HEK293T (cell line): Measurements from ENCODE around the gene CACNA1G.

Experiments used
- CTCF ChIA-PET: fragments of 350-600 bp; formaldehyde crosslinking; extraction: SDS; loops from one replicate; lab custom pipeline; 2021; ENCODE audit warnings: antibody characterized with exemption, inconsistent platforms; lab: Yijun Ruan, JAX
- POLR2A ChIA-PET: fragments of 350-600 bp; formaldehyde crosslinking; extraction: SDS; loops from one replicate; lab custom pipeline; 2020; ENCODE audit warnings: antibody characterized with exemption, inconsistent platforms; lab: Yijun Ruan, JAX
- DNase-seq: peaks from one replicate; pipeline ENCODE4 v3.0.0; 2012; ENCODE audit warnings: mixed read lengths; ENCODE audit errors: extremely low spot score
- ARNT ChIP-seq: fragments of 450-650 bp; IDR thresholded peaks from 2 replicates; pipeline ENCODE4 v1.6.1; 2017; ENCODE audit warnings: mild to moderate bottlenecking
- BHLHE40 ChIP-seq: fragments of 450-650 bp; IDR thresholded peaks from 2 replicates; pipeline ENCODE4 v1.6.1; 2016; ENCODE audit warnings: mild to moderate bottlenecking, moderate library complexity, borderline replicate concordance
- CTBP1 ChIP-seq: fragments of 450-650 bp; IDR thresholded peaks from 2 replicates; pipeline ENCODE4 v1.6.1; 2016; ENCODE audit warnings: borderline replicate concordance
- ELF4 ChIP-seq: fragments of 450-650 bp; IDR thresholded peaks from 2 replicates; pipeline ENCODE4 v1.6.1; 2017; ENCODE audit warnings: antibody characterized with exemption
- FOXA1 ChIP-seq: fragments of 450-650 bp; IDR thresholded peaks from 2 replicates; pipeline ENCODE4 v1.6.1; 2016; ENCODE audit warnings: mild to moderate bottlenecking
- FOXK2 ChIP-seq: fragments of 450-650 bp; IDR thresholded peaks from 2 replicates; pipeline ENCODE4 v1.6.1; 2016; ENCODE audit warnings: mild to moderate bottlenecking
- FOXM1 ChIP-seq: fragments of 450-650 bp; IDR thresholded peaks from 2 replicates; pipeline ENCODE4 v1.6.1; 2017; ENCODE audit warnings: mild to moderate bottlenecking, borderline replicate concordance
- HDGF ChIP-seq: fragments of 450-650 bp; IDR thresholded peaks from 2 replicates; pipeline ENCODE4 v1.6.1; 2017; ENCODE audit warnings: antibody characterized with exemption, borderline replicate concordance
- L3MBTL2 ChIP-seq: fragments of 450-650 bp; conservative IDR thresholded peaks from 2 replicates; pipeline ENCODE4 v1.6.1; 2016; ENCODE audit warnings: mild to moderate bottlenecking
- LEF1 ChIP-seq: fragments of 450-650 bp; IDR thresholded peaks from 2 replicates; pipeline ENCODE4 v1.6.1; 2017; ENCODE audit warnings: mild to moderate bottlenecking, borderline replicate concordance
- NFRKB ChIP-seq: fragments of 450-650 bp; IDR thresholded peaks from 2 replicates; pipeline ENCODE4 v1.6.1; 2016; ENCODE audit warnings: mild to moderate bottlenecking, moderate library complexity
- PKNOX1 ChIP-seq: fragments of 450-650 bp; IDR thresholded peaks from 2 replicates; pipeline ENCODE4 v1.6.1; 2016
- SP1 ChIP-seq: fragments of 450-650 bp; IDR thresholded peaks from 2 replicates; pipeline ENCODE4 v1.6.1; 2017
- SUZ12 ChIP-seq: fragments of 450-650 bp; IDR thresholded peaks from 2 replicates; pipeline ENCODE4 v1.6.1; 2016; ENCODE audit warnings: mild to moderate bottlenecking
- TARDBP ChIP-seq: fragments of 450-650 bp; IDR thresholded peaks from 2 replicates; pipeline ENCODE4 v1.6.1; 2016
- ZNF384 ChIP-seq: fragments of 450-650 bp; IDR thresholded peaks from 2 replicates; pipeline ENCODE4 v1.6.1; 2016

Gene CACNA1G

GRCh38 chr17:50560931-50561745, 623 bp downstream of the CACNA1G start:
- DNase-seq = no peak
- POLR2A ChIA-PET = interaction anchor here (1.4 to 1.8 kb wide), 6 partner anchors 10 to 202 kb away, joined by 3 to 6 read pairs (median 4); no protein-coding TSS in a partner anchor
- CTCF ChIA-PET = interaction anchor here (2.2 kb wide), 1 partner anchor 10 kb away, joined by 6 read pairs; no protein-coding TSS in a partner anchor
- TF ChIP-seq NFRKB (no peak), PKNOX1 (no peak), TARDBP (no peak), ZNF384 (no peak), HDGF (no peak), SP1 (no peak), SUZ12 (no peak), FOXA1 (no peak), FOXK2 (no peak), BHLHE40 (no peak), ELF4 (no peak), FOXM1 (no peak)

- DNase-seq = no peak
- CTCF ChIA-PET = interaction anchor here (0.9 kb wide), 1 partner anchor 9 kb away, joined by 5 read pairs; no protein-coding TSS in a partner anchor
- TF ChIP-seq ARNT (no peak), ZNF384 (no peak), SP1 (no peak), NFRKB (no peak), FOXK2 (no peak), PKNOX1 (no peak), FOXA1 (no peak), ELF4 (no peak), FOXM1 (no peak), HDGF (no peak), BHLHE40 (no peak), LEF1 (no peak), L3MBTL2 (no peak), SUZ12 (no peak), TARDBP (no peak), CTBP1 (no peak)
- POLR2A ChIA-PET = interaction anchor here (1.6 to 1.7 kb wide), 2 partner anchors 9 to 19 kb away, joined by 3 to 4 read pairs; no protein-coding TSS in a partner anchor
Observed at GRCh38 chr17:50561746-50562141, 1.2 kb downstream of the CACNA1G start.

- TF ChIP-seq FOXA1 (no peak), SP1 (no peak), FOXK2 (no peak), NFRKB (no peak), ZNF384 (no peak)
- DNase-seq = no peak
- POLR2A ChIA-PET = interaction anchor here (1.6 to 1.7 kb wide), 2 partner anchors 10 to 20 kb away, joined by 3 to 4 read pairs; no protein-coding TSS in a partner anchor
- CTCF ChIA-PET = interaction anchor here (0.6 to 1.6 kb wide), 8 partner anchors 10 to 66 kb away, joined by 3 to 5 read pairs (median 4); no protein-coding TSS in a partner anchor
Observed at GRCh38 chr17:50562242-50563091, 2.0 kb downstream of the CACNA1G start.

- POLR2A ChIA-PET = interaction anchor here (1.7 kb wide), 1 partner anchor 10 kb away, joined by 4 read pairs; no protein-coding TSS in a partner anchor
- CTCF ChIA-PET = interaction anchor here (0.6 to 1.6 kb wide), 8 partner anchors 11 to 289 kb away, joined by 3 to 5 read pairs (median 4); no protein-coding TSS in a partner anchor
- no peak for DNase-seq
- no peak for TF ChIP-seq SUZ12
- no peak for TF ChIP-seq LEF1
- TF ChIP-seq ZNF384 = no peak
- no peak for TF ChIP-seq TARDBP
- TF ChIP-seq PKNOX1 = no peak
- no peak for TF ChIP-seq FOXA1
- no peak for TF ChIP-seq FOXM1
- no peak for TF ChIP-seq SP1
- TF ChIP-seq NFRKB = no peak
- TF ChIP-seq BHLHE40 = no peak
- TF ChIP-seq ELF4 = no peak
- TF ChIP-seq ARNT = no peak
- TF ChIP-seq HDGF = no peak
- no peak for TF ChIP-seq FOXK2
- TF ChIP-seq CTBP1 = no peak
Observed at GRCh38 chr17:50563092-50563511, 2.6 kb downstream of the CACNA1G start.

- no peak for DNase-seq
- TF ChIP-seq BHLHE40 = no peak
- ChIA-PET CTCF (no interaction called here), POLR2A (no interaction called here)
Observed at GRCh38 chr17:50564916-50565315, 4.4 kb downstream of the CACNA1G start.
